NCI-H187 (cell line): Measurements from ENCODE around the gene FUCA1.
"Not testable (repeated sequence)": the region's sequence is repeated elsewhere in the genome, so short reads cannot be mapped to it uniquely, and the experiment has no call there.

Source experiments
- DNase-seq, 2 experiments: peaks; one replicate each; lab custom pipeline; 2025; lab: John Stamatoyannopoulos, UW

The FUCA1 gene

GRCh38 chr1:23895993-23896392 lies 27.9 kb upstream of the FUCA1 start:
- DNase-seq = no peak

GRCh38 chr1:23895082-23895481 lies 27.0 kb upstream of the FUCA1 start:
- no peak for DNase-seq

GRCh38 chr1:23889074-23889473 lies 21.0 kb upstream of the FUCA1 start:
- DNase-seq = no peak

GRCh38 chr1:23885222-23885621 lies 17.1 kb upstream of the FUCA1 start:
- no peak for DNase-seq

GRCh38 chr1:23882746-23883145 lies 14.7 kb upstream of the FUCA1 start:
- no peak for DNase-seq

GRCh38 chr1:23879809-23880208 lies 11.7 kb upstream of the FUCA1 start:
- no peak for DNase-seq

GRCh38 chr1:23878668-23879067 lies 10.6 kb upstream of the FUCA1 start:
- no peak for DNase-seq

GRCh38 chr1:23875382-23875781 lies 7.3 kb upstream of the FUCA1 start:
- no peak for DNase-seq

GRCh38 chr1:23872421-23872820 lies 4.3 kb upstream of the FUCA1 start:
- DNase-seq = no peak

- no peak for DNase-seq
Observed at GRCh38 chr1:23869051-23869450, 961 bp upstream of the FUCA1 start.

- DNase-seq = no peak
Observed at GRCh38 chr1:23868557-23869016, 497 bp upstream of the FUCA1 start.

GRCh38 chr1:23867542-23867894 lies 572 bp downstream of the FUCA1 start:
- DNase-seq = no peak

GRCh38 chr1:23865543-23865930 lies 2.6 kb downstream of the FUCA1 start:
- DNase-seq = no peak

GRCh38 chr1:23864801-23865542 lies 3.1 kb downstream of the FUCA1 start:
- DNase-seq = no peak

GRCh38 chr1:23862640-23863039 lies 5.5 kb downstream of the FUCA1 start:
- DNase-seq = no peak

- no peak for DNase-seq
Observed at GRCh38 chr1:23854568-23854967, 13.5 kb downstream of the FUCA1 start.

- not testable (repeated sequence) for DNase-seq
Observed at GRCh38 chr1:23853124-23853523, 15.0 kb downstream of the FUCA1 start.

- not testable (repeated sequence) for DNase-seq
Observed at GRCh38 chr1:23851406-23851805, 16.7 kb downstream of the FUCA1 start.

GRCh38 chr1:23848673-23849616 lies 19.1 kb downstream of the FUCA1 start:
- no peak for DNase-seq

GRCh38 chr1:23847482-23848095 lies 20.5 kb downstream of the FUCA1 start:
- not testable (repeated sequence) for DNase-seq

GRCh38 chr1:23845163-23845562 lies 22.9 kb downstream of the FUCA1 start:
- DNase-seq = no peak

- DNase-seq = no peak
Observed at GRCh38 chr1:23843644-23844043, 24.4 kb downstream of the FUCA1 start.
